NCI-H524 (cell line): ENCODE measurements around the gene CCDC106.
A peak's percentile ranks its signal among the peaks of the same experiment; 100 is the strongest.

Experiments
- DNase-seq, 2 experiments: peaks; one replicate each; lab custom pipeline; 2025; lab: John Stamatoyannopoulos, UW

CCDC106 gene

DNA sequence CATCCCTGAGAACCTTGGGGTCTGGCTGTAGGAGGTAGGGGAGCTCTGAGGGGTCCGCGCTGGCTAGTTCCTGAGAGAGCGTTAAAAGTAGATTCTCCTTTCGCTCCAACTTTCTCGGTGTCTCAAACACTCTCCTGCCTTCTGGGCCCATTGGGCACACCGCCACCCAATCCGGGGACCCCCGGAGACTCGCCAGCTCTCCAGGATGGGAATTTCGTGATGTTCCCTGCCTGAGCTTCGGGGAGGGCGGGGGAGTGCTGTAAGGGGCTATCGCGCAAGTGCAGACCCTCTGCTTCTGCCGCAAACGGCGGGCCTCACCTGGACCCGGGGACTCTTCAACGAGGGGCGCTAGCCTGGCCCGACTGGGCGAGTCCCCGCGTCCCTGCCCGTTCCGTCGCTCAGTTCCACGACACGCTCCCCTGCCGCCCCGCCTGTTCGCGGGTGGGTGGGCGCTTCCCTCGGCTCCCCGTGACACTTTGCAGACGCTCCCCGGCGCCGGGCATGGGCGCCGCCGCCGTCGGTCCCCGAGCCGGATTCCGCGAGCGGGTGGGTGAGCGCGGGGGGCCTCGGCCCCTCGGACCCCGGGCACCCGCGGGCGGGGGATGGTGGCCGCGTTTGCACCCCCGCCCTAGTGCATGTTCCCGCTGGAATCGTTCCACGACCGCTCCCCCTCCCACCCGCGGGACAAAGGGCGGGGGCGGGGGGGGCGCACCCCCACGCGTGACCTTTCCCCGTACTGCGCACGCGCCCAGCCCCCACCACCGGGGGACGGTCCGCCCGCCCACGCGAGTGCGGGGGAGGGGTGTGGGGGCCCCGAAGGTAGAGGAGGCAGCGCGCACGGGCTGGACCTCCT is at the start of gene CCDC106:
Gene CCDC106, plus strand, starts transcription at position 481 of the 853 bp plus-strand sequence. CDS start 835 bp downstream, outside the sequence.
- peak; percentile 57 to 81 for DNase-seq

DNA sequence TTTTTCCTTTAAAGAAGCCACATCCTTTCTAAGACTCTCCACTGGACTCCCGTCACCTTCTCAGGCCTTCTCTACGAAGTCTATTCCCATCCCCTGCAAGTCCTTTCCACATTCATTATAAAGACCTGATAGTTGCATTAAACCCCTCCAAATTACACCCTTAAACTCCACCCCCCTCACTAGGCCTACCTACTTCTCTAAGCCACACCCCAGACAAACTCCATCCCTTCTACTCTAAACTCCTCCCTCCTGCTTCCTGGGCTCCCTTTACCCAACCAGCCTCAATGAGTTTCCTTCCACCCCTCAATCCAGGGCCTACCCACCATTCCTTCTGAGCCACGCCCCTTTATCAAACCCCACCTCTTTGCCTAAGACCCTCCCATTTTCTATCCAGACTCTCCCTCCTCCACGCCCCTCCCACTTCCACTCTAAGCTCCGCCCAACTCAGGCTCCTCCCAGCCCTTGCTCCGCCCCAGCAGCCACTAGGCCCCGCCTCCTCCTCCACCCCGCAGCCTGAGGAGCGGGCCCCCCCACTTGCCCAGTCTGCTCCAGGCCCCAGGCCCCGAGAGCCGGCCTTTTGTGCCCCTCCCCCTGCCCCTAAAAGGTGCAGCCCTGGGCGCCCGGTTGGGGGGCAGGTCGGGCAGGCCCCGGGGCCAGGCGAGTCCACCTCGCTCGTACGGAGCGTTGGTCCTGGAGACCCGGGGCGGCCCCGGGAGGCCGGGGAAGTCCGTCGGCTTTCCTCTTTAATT is 49.1 kb upstream of the CCDC106 start:
- DNase-seq = peak; percentile 88

DNA sequence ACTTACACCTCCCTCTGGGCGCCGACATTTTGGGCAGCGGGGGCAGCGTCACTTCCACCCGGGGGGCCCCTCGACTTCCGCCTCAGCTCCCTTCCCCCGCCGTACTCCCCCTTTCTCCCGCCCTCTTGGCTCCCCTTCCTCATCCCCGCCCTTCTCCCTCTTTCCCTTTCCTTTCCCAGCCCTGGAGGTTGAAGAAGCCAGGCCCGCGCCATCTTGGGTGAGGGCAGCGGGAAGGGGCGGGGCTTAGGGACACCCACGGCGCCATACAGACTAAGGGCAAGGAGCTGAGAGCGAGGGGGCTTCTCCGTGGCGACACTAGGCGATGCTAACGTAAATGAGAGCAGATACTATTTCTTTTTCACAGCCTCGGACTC is 48.6 kb upstream of the CCDC106 start, which contains the start of gene FIZ1:
Gene FIZ1, minus strand, starts transcription at position 50 of the 374 bp plus-strand sequence. CDS start 1,652 bp downstream, outside the sequence.
- peak; percentile 99 to 100 for DNase-seq

DNA sequence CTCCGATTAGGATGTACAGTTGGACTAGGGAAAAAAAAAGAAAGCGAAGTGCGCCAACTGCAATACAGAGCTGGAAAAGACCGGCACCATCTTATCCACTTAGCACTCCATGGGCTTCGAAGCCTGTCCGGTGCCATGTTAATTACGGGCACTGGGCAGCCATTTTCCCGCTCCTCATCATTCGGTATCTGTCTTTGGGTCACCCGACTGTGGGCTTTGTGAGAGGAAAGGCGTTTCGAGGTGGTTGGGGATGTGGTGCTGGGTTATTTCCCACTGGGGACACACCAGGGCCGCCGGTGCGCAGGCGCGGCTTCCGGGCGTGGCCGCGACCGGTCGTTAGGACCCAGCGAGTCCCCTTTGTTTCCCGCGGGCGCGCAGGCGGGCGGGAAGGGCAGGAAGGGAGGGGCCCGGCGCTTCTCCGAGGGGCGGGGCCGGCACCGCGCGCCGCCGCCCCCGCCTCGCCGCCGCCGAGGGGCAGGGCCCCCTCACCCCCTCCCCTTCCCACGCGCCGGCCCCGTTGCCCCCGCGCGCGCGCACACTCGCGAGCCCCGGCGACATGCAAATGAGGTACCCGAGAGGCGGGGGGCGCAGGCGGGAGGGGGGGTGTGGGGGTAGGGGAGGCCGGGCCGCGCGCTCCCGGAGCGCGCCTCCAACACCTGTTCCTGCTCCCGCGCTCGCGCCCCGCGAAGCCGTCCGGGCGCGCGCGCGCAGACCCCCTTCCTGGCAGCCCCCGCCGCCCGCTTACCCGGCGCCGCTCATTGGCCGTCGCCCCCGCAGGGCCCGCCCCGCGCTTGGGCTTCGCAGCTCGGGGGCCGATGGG is 48.0 kb upstream of the CCDC106 start, which contains the start of gene ZNF524:
Gene ZNF524, plus strand, starts transcription at position 447 of the 820 bp plus-strand sequence. CDS start 1,825 bp downstream, outside the sequence.
- peak; percentile 96 to 98 for DNase-seq

DNA sequence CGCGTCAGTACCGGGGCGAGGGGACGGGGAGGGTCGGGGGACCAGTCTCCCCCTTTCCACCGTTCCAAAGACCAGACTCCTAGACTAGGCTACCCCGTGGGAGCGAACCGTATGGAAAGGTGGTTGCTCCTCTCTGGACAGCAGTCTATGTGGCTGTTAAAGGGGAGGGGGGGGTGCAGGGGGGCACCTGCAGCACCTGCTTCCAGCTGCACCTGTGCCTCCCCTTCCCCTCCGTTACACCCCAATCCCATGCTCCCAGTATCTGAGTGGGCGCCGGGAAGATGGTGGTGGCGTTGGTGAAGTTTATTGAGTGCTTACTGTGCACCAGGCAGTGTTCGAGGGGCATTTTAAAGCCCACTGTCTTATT is 47.4 kb upstream of the CCDC106 start:
- DNase-seq = no peak

DNA sequence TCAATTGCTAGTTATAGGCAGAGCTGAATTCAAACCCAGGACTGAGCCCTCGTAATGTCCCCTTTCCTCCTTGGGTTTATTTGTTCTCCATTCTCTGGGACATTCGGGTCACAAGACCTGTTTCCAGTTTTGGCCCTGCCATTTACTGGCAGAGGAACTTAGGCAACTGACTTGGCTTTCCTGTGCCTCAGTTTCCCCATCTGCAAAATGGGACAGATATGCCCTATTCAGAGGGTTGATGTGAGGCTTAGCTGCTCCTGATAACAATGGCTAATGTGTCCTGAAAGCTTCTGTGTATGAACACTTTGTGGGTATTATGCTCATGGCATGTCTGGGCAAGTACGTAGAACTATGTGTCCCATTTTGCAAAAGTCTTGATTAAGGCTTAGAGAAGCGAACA is 46.9 kb upstream of the CCDC106 start:
- DNase-seq = peak in 1 of 2 experiments; percentile 41

DNA sequence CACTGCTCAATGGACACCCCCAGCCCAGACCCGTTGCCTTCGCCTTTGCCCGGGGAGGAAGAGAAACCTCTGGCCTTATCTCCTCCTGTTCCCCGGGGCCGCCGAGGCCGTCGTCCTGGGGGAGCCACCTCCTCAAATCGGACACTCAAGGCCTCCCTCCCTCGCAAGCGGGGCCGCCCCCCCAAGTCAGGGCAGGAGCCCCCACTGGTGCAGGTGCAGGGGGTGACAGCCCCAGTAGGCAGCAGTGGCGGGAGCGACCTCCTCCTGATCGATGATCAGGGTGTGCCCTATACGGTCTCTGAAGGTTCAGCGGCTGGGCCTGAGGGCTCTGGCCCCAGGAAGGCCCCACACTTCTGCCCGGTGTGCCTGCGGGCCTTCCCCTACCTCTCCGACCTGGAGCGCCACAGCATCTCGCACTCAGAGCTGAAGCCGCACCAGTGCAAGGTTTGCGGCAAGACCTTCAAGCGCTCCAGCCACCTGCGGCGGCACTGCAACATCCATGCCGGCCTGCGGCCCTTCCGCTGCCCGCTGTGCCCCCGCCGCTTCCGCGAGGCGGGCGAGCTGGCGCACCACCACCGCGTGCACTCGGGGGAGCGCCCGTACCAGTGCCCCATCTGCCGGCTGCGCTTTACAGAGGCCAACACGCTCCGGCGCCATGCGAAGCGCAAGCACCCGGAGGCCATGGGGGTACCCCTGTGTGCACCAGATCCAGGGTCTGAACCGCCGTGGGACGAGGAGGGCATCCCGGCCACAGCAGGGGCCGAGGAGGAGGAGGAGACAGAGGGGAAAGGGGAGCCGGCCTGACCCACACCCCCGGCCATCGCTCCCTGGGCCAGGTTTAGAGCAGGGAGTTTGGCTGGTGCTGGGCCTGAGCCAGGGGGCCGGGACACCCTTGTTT is 45.7 kb upstream of the CCDC106 start:
- DNase-seq = no peak

DNA sequence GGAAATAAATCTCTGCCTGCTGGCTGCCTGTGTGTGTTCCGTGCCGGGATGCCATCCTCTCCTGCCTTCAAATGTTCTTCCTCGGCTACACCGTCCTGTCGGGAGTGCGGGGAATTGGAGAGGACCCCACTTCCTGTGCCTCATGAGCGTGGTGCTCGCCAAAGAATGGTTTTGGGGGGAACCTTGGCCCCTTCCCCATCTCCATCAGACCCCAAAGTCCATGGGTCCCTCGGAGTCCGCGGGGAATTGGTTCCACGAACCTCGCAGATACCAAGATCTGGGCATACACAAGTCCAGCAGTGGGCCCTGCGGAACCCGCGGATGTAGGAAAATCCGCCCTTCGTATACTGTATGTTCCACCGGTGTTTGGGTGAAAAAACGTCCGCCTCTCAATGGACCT is 44.9 kb upstream of the CCDC106 start:
- DNase-seq = no peak

DNA sequence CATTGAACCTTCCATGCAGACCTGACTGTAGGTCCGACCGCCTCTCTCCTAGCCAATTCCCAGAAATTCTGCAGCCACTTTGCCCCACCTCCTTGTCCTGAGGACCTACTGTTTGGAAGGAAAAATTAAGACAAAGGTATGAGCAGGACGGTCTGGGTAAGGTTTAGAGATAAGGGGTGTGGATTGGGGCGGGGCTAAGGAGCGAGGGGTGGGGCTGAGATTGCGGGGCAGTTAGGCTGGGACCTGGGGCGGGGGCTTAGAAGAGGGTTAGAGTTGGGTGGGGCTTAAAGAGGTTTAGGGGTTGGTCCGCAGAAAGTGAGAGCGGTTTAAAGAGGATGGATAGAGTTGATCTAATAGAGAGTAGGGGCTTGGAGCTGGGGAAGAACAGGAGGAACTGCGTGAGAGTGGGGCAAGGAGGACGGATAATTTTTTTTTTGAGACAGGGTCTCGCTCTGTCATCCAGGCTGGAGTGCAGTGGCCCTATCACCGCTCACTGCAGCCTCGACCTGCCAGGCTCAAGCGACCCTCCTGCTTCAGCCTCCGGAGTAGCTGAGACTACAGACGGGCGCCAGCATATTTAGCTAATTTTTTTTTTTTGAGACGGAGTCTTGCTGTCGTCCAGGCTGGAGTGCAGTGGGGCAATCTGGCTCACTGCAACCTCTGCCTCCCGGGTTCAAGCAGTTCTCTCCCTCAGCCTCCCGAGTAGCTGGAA is 44.3 kb upstream of the CCDC106 start:
- DNase-seq = no peak

DNA sequence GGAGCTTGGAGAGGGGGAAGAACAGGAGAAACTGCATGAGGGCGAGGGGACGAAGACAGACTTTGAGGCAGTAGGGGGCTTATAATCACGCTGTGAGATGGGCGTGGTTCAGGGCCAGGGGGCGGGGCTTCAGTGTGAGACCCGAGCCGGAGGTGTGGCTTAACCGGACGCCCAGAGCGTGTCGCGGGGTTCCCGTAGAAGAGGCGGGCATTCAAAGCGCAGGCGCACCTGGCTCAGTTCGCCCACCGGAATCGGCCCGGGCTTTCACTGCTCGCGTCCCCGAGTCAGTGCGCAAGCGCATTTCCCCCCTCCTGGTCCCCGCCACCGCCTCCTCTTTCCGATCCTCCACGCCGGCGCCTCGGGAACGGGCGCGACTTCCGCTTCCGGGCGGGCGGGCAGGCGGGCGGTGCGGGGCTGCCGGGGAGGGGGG is 42.8 kb upstream of the CCDC106 start:
- peak; percentile 98 to 99 for DNase-seq

DNA sequence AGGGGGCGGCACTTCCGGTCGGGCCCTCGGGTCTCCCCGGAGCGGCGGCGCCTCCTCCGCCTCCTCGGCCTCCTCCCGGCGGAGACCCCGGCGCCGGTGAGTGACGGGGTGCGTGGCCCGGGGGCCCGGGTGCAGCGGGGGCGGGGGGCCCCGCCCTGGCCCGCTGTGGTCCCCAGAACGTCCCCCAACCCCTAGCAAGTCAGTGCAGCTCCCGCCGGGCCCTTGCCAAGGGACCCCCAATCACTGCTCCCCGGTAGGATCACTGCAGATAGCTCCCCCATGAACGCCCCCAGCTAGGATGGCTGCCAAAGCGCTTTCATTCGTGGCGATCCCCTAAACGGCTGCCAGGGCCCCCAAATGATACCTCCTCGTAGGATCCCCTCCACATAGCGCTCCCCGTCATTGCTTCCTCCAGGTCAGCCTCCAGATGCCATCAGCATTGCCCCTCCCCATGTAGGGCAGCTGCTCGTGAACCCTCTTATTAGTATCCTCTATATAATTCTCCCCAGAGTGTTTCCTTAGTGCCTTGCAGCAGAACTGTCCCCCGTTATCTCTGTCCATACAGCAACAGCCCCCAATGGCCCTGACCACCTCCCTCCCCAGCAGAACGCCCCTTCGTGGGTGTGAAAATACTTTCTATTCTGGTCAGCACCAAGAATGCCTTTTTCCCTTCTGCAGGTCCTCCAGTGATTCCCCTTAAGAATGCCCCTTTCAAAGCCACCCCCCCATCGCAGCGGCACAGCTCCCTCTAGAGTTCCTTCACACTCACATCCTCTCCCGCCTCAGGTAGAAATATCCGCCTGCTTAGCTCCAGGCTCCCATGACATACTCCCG is 42.2 kb upstream of the CCDC106 start, which contains the start of gene ZNF865:
Gene ZNF865, plus strand, starts transcription at position 11 of the 834 bp plus-strand sequence. CDS start 7,972 bp downstream, outside the sequence.
- DNase-seq = peak; percentile 73 to 84

DNA sequence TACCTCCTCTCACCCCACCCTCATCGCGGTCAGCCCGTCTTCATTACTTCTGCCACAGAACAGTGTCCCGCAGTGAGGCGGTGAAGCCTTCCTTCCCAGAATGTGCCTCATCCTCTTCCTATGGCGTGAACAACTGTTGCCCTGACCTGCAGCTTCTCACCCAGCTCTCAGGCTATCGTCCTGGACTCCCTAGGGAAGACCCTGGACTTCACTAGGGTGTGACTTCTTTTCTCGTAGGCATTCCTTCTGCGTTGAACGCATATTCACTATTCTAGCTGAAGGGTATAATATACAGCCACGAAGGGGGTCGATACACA is 41.6 kb upstream of the CCDC106 start:
- no peak for DNase-seq

DNA sequence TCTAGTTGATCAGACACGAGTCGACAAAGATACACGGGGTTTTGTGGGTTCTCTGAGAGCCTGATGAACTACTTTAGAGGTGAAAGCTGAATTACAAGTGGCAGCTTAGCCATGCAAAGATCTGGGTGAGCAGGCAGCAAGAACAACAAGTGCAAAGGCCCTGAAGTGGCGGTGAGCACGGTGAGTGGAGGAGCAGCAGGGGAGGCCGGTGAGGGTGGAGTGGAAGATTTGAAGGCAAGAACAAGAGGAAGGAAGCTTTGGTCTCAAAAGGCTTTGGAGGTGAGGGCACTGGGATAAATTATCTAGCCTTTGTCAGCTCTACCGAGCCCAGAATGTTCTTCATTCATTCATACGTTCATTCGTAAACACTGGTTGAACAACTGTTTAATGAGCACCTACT is 41.2 kb upstream of the CCDC106 start:
- no peak for DNase-seq

DNA sequence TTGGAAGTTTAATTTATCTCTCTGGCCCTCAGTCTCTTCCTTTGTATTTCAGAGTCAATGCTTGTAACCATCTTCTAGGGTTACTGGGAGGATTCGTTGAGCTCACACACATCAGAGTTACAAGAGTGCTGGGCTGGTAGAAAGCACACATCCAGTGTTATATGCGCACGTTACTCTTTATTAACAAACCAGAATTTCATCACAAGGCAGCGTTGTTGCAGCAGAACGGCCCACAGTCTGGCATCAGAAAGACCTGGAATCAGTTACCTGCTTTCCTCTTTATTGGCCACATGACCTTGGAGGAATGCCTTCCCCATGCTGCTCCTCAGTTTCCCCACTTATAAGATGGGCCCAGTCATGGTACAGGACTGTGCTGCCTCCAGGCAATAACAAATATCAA is 38.7 kb upstream of the CCDC106 start:
- no peak for DNase-seq

DNA sequence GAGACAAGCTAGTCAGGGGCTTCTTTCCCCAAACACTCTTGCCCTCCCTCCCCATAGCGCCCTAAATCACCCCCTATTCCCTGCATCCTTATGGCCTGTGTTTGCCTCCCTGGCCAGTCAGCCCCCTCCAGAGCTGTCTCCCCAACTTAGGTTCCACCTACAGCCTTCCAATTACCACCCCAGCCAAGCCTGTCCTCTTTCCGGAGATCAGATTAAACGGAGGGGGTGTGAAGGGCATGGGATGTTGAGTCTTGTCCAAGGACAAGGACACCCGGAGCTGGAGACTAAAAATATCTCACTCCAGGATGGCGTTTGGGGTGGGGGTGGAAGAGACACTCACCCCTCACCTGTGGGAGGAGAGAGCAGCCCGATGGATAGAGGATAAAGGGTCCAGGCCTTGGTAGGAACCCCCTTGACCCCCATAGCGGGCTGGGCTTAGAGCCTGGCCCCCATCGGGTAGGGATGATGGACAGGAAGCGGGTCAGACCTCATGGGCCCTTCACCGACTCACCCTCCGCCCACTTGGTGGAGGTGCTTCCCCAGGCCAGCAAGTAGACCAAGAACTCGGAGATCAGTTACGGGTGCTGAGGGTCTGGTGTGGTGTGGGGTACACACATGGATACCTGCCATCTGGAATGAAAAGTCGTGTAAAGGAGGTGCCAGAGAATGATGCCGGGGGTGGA is 36.6 kb upstream of the CCDC106 start:
- DNase-seq = no peak

DNA sequence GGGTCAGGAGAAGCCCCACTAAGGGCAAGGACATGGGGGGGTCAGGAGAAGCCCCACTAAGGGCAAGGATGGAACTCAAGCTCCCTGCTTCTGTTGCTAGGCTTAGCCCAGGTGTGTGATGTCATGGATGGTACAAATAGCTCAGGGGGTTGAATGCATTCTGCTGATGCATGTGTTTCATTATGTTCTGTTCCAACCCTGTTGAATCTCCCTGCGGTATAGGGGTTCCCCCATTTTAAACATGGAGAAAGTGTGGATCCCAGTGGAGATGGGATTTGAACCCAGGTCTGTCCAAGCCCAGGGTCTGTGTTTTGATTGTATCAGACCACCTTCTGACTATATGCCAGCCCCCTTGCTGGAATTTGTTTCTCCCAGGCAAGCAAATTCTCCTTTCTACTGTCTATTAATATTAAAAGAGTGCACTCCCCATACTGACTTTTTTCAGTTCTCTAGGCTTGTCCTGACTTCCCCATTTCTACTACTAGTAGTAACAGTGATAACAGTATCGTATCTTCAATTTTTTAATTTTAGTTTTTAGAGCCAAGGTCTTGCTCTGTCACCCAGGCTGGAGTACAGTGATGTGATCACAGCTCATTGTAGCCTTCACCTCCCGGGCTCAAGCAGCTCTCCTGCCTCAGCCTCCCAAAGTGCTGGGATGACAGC is 35.9 kb upstream of the CCDC106 start:
- DNase-seq = no peak

DNA sequence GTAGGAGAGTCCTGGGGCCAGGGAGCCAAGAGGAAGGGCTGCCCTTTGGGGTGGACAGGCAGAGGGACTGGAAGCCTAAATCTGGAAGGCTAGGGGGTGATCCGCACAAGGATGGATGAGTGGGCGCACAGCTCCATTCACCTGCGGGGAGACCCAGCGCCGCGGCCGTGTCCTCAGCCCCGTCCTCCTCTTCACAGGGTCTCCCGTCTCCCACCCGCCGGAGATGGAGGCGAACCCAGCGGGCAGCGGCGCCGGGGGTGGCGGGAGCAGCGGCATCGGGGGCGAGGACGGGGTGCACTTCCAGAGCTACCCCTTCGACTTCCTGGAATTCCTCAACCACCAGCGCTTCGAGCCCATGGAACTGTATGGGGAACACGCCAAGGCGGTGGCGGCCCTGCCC is 34.6 kb upstream of the CCDC106 start:
- DNase-seq = no peak
